Upper lobe of right lung (tissue), 1 donor: ENCODE data around the gene ACAT1. TPM values are rescaled to one million over a fixed set of nuclear protein-coding genes. Genes with fewer than 3 reads are reported as not detected.

ENCODE experiments used
- ATAC-seq: fragments of 200-7000 bp; cut with Tn5 transposase; one replicate; pipeline ENCODE4 v1.9.1; 2020; ENCODE audit warnings: mild to moderate bottlenecking, moderate library complexity
- DNase-seq: peaks from one replicate; pipeline ENCODE4 v3.0.0-alpha.2; 2020
- H3K27ac ChIP-seq: fragments of 200-600 bp; one replicate; pipeline ENCODE4 v1.8.0; 2022
- H3K27me3 ChIP-seq: fragments of 200-600 bp; one replicate; pipeline ENCODE4 v1.8.0; 2022; ENCODE audit warnings: mild to moderate bottlenecking
- H3K36me3 ChIP-seq: fragments of 200-600 bp; one replicate; pipeline ENCODE4 v1.8.0; 2022
- H3K4me1 ChIP-seq: fragments of 200-600 bp; one replicate; pipeline ENCODE4 v1.8.0; 2022
- H3K4me3 ChIP-seq: fragments of 200-600 bp; one replicate; pipeline ENCODE4 v1.8.0; 2022; ENCODE audit warnings: mild to moderate bottlenecking
- H3K9me3 ChIP-seq: fragments of 200-600 bp; one replicate; pipeline ENCODE4 v1.8.0; 2022
- CTCF ChIP-seq: fragments of 200-600 bp; IDR thresholded peaks from one replicate; pipeline ENCODE4 v1.8.0; 2022; ENCODE audit warnings: antibody characterized with exemption
- intact Hi-C: fragments of 100-400 bp; cut with DNase I; formaldehyde crosslinking; loops from one replicate; pipeline ENCODE4 v1.11.0; 2022
- total RNA-seq: library from RNA; stranded (reverse); fragmentation: NEBNext Ultra II Directional; extraction: Animal tissue kit (Norgen Biotek cat#: 25700); gene quantifications from one replicate; pipeline ENCODE4 v1.2.1, GENCODE V29; 2021
- donor health status: DM: no; HTN: yes; CAD: no; lungs with severe emphysema.

ACAT1 gene
- total RNA-seq, 1 donor from 2014 or later = 68.4 TPM

DNA sequence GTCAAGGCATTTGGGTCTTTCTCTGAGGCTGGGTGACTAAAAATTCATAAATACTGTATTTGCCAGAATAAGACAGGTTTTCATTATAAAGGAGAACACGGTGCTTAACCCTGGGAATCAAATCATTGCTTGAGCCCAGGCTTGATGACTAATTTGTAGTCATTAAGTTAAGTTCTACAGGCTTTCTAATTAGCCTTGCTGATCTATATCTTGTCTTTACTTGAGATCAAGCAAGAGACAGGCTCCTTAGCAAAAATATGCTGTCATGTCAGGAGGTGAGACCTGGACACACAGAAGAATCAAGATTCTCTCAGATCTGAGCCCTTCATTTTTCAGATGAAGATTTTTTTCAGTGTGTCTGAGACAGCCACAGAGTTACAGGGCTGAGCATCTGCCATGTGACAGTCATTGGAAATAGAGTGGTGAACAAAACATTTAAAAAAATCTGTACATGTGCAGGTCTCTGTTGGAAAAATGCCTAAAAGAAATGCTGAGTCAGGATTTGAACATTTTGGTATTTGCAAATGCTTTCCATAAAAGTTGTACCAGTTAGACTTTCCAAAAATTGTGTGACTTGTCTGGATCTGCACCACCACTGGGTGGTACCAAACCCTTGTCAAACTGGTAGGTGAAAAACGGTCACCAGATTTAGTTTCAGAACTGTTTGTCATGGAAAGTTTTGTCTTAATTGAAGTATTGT is 14.6 kb downstream of the ACAT1 start:
- no peaks in the 10 kb centered on the region for H3K27me3 ChIP-seq
- no peaks in the 10 kb centered on the region for H3K9me3 ChIP-seq
- ATAC-seq = no peak
- H3K4me3 ChIP-seq = no peak overlapping the region
- no peak overlapping the region for H3K27ac ChIP-seq
- intact Hi-C loops = no loop called here
- TF ChIP-seq CTCF = no peak
- peaks cover 73% of the 10 kb centered on the region for H3K36me3 ChIP-seq
- DNase-seq = no peak
- H3K4me1 ChIP-seq = peaks cover 5% of the 10 kb centered on the region

DNA sequence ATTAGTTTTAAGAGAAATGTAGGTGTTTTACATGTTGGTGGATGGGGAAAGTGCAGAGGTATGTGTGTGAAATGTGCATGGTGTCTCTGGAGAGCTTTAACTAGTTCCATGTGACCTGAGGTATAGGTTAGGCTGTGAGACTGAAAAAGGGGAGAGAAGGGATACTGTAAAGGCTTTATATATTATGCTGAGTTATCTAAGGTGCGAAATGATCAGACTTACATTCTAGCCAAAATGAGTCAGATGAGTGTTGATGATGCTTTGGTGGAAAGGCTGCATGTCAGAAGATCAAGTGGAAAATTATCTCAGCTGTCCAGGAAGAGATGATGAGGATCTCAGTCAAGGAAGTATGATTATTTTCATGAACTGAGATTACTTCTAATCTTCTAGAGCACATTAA is 15.8 kb downstream of the ACAT1 start:
- peaks cover 76% of the 10 kb centered on the region for H3K36me3 ChIP-seq
- intact Hi-C loops = no loop called here
- DNase-seq = no peak

GRCh38 chr11:108142304-108142703 is 20.9 kb downstream of the ACAT1 start:
- H3K4me1 ChIP-seq = no peaks in the 10 kb centered on the region
- H3K27ac ChIP-seq = no peak overlapping the region
- H3K4me3 ChIP-seq = no peak overlapping the region
- TF ChIP-seq CTCF = no peak
- no peaks in the 10 kb centered on the region for H3K9me3 ChIP-seq
- intact Hi-C loops = no loop called here
- peaks cover 86% of the 10 kb centered on the region for H3K36me3 ChIP-seq
- no peaks in the 10 kb centered on the region for H3K27me3 ChIP-seq
- DNase-seq = no peak
- no peak for ATAC-seq

More for the DNA sequence above, 15.8 kb downstream of the ACAT1 start:
- no peaks in the 10 kb centered on the region for H3K4me1 ChIP-seq
- no peak for TF ChIP-seq CTCF
- H3K9me3 ChIP-seq = no peaks in the 10 kb centered on the region
- no peak overlapping the region for H3K4me3 ChIP-seq
- ATAC-seq = no peak
- no peaks in the 10 kb centered on the region for H3K27me3 ChIP-seq
- H3K27ac ChIP-seq = no peak overlapping the region

GRCh38 chr11:108144615-108145014 is 23.2 kb downstream of the ACAT1 start:
- Histone ChIP-seq H3K36me3 (peaks cover 98% of the 10 kb centered on the region), H3K9me3 (no peaks in the 10 kb centered on the region), H3K27ac (no peak overlapping the region), H3K4me3 (no peak overlapping the region), H3K27me3 (no peaks in the 10 kb centered on the region), H3K4me1 (no peaks in the 10 kb centered on the region)
- TF ChIP-seq CTCF = no peak
- no peak for ATAC-seq
- intact Hi-C loops = no loop called here
- no peak for DNase-seq

GRCh38 chr11:108147150-108147549 is 25.8 kb downstream of the ACAT1 start:
- ATAC-seq = no peak
- H3K9me3 ChIP-seq = no peaks in the 10 kb centered on the region
- peaks cover 97% of the 10 kb centered on the region for H3K36me3 ChIP-seq

More at GRCh38 chr11:108147150-108147549, 25.8 kb downstream of the ACAT1 start:
- no peaks in the 10 kb centered on the region for H3K27me3 ChIP-seq
- H3K27ac ChIP-seq = no peak overlapping the region
- DNase-seq = no peak
- intact Hi-C loops = no loop called here
- no peak for TF ChIP-seq CTCF
- no peaks in the 10 kb centered on the region for H3K4me1 ChIP-seq
- H3K4me3 ChIP-seq = no peak overlapping the region
